ENCODE data around the gene XIRP1. TPM values are rescaled to one million over a fixed set of nuclear protein-coding genes. Genes with fewer than 3 reads are reported as not detected.
A peak's percentile ranks its signal among the peaks of the same experiment; 100 is the strongest.

Gene XIRP1
- total RNA-seq, 1 donor from 2014 or later: not detected

DNA sequence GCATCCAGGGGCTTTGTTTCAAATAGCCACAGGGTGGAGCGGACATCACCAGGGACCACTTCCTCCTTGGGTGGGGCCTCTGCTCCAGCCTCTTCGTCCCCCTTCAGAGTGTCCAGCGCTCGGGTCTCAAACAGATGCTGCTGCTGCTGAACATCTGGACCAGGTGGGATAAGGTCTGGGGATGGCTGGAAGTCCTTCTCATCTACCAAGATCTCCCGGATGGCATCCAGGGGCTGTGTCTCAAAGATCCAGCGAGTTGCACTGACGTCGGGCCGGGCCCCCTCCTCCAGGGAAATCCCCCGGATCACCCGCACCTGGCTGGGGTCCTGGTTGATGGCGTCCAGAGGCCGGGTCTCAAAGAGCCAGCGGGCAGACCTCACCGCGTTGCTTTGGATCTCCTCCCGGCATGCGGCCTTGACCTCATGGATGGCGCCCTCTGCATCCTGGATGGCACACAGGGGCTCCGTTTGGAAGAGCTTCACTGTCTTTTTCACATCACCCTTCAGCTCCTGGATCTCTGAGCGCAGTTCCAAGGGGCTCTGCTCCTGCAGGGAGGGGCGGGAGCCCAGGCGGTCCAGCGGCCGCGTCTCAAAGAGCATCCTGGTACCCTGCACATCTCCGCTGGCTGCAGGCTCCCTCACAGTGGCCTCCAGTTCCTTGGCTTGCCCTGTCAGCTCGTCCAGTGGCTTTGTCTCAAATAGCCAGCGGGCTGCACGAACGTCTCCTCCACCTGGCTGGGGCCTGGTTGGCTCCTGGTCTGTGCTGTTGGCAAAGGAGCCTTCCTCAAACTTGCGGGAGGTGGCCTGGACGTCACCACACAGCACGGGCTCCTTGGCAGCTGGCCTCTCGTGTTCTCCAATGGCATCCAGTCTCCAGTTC is 3.9 kb downstream of the XIRP1 start:
- DNase-seq (ENCODE audit: low read depth, low spot score): no peak
- Mint-ChIP-seq H3K4me1 (peaks cover 7% of the 10 kb centered on the region), H3K4me3 (no peak overlapping the region), H3K36me3 (ENCODE audit: low read depth) (no peaks in the 10 kb centered on the region), H3K9me3 (no peaks in the 10 kb centered on the region), H3K27me3 (ENCODE audit: low read depth) (no peaks in the 10 kb centered on the region), H3K27ac (ENCODE audit: unreplicated experiment) (peak overlapping the region; percentile 57)
- no peak for TF ChIP-seq CTCF (conservative IDR thresholded peaks at IDR 0.05)

DNA sequence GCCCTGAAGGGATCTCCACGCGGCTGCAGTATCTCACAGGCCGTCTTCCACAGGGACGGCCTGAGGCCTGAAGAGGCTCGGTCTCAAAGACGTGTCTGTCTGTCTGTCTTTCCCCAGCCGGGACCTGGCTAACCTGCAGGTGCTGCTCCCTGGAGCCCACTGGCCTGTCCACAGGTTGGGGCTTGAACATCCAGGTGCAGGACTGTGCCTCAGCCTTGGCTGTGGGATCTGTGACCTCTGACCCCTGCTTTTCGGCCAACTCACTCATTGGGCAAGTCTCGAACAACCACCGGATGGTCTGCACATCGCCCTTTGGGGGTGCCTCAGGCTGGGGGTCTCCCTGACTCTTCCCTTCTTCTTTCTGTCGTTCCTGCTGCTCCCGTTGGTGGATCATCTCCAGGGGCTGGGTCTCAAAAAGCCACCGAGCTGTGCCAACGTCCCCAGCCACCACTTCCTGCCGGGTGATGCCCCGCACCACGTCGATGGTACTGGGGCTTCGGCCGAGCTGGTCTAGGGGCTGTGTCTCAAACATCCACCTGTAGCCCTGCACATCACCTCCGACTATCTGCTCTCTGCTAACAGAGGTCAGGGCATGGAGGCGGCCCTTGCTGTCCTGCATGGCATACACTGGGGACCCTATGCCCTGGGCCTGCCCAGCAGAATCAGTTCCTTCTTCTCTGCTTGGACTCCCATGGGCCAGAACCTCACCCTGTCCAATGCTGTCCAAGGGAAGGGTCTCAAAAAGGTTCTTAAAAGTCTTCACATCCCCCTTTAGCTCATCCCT is 4.8 kb downstream of the XIRP1 start:
- Mint-ChIP-seq H3K4me1 (peaks cover 10% of the 10 kb centered on the region), H3K36me3 (ENCODE audit: low read depth) (no peaks in the 10 kb centered on the region), H3K4me3 (no peak overlapping the region), H3K9me3 (no peaks in the 10 kb centered on the region), H3K27me3 (ENCODE audit: low read depth) (no peaks in the 10 kb centered on the region), H3K27ac (ENCODE audit: unreplicated experiment) (peak overlapping the region; percentile 57)
- no peak for TF ChIP-seq CTCF (conservative IDR thresholded peaks at IDR 0.05)
- no peak for DNase-seq (ENCODE audit: low read depth, low spot score)

GRCh38 chr3:39186692-39187151 is 5.7 kb downstream of the XIRP1 start:
- no peak for TF ChIP-seq CTCF (conservative IDR thresholded peaks at IDR 0.05)
- DNase-seq (ENCODE audit: low read depth, low spot score): no peak
- Mint-ChIP-seq H3K4me3 (no peak overlapping the region), H3K4me1 (peaks cover 10% of the 10 kb centered on the region), H3K36me3 (ENCODE audit: low read depth) (no peaks in the 10 kb centered on the region), H3K27me3 (ENCODE audit: low read depth) (no peaks in the 10 kb centered on the region), H3K9me3 (no peaks in the 10 kb centered on the region), H3K27ac (ENCODE audit: unreplicated experiment) (no peak overlapping the region)

DNA sequence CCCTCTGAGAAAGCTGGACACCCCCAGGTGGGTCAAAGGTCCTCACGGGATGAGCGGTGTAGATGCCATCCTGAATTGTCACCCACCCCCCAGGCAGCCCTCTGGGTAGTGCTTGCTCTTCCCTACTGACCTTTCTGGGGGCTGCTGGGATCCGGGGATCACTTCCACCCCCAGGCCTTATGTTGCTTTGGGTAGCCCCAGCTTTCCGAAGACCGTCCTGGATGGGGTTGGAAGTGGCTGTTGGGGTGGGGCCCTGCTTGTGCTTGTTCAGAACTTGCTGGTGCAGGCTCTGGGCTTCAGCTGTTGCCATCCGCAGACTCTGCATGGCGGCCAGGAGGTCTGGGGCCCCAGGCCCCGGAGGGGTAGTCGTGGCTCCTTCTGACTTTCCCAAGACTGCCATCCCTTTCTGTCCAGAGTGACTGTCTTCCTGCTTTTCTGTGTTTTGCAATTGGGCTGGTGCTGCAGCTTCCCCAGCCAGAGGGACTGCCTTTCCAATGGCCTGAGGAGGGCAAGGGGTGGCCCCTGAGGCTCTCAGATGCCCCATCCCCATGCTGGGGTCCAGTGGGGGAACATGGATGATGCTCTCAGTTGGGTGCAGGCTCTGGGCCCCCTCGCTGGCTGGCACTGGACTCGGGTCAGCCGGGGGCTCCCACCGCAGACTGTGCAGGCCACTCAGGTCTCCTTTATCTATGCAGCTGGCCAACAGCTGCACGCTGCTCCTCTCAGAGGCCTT is 6.3 kb downstream of the XIRP1 start:
- H3K9me3 Mint-ChIP-seq: no peaks in the 10 kb centered on the region
- DNase-seq (ENCODE audit: low read depth, low spot score): no peak
- H3K36me3 Mint-ChIP-seq (ENCODE audit: low read depth): no peaks in the 10 kb centered on the region
- H3K4me3 Mint-ChIP-seq: no peak overlapping the region
- no peak for TF ChIP-seq CTCF (conservative IDR thresholded peaks at IDR 0.05)
- H3K27ac Mint-ChIP-seq (ENCODE audit: unreplicated experiment): no peak overlapping the region
- H3K4me1 Mint-ChIP-seq: peaks cover 13% of the 10 kb centered on the region
- no peaks in the 10 kb centered on the region for H3K27me3 Mint-ChIP-seq (ENCODE audit: low read depth)

DNA sequence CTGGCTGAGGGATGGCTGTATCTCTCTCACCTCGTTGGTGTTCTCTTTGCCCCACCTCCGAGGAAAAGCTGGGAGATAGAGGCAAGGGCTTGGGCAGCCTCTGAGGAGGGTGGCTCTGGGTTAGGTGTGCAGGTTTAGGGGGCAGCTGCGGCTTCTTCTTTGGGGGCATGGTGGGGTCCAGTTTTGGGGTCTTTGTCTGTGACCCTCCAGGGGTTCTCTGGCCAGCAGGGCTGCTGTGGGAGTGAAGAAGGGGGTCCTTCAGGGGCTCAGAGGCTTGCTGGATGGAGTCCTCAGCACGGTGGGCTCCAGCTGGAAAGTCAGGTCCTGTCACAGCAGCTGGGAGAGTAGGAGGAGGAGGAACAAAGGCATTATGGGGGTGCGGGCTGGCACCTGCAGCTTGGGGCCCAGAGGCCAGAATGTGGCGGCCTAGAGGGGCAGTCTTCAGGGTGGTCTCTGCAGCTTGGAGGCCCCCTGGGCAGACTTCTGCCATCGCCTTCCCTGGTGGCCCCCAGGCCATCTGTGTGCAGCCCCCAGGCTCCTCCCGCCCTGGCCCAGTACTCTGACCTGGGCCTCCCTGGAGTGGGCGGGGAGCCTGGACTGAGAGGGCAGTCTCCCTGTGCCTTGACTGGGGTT is 7.0 kb downstream of the XIRP1 start:
- no peaks in the 10 kb centered on the region for H3K36me3 Mint-ChIP-seq (ENCODE audit: low read depth)
- H3K9me3 Mint-ChIP-seq: no peaks in the 10 kb centered on the region
- peaks cover 17% of the 10 kb centered on the region for H3K4me1 Mint-ChIP-seq
- H3K4me3 Mint-ChIP-seq: no peak overlapping the region
- peaks cover 2% of the 10 kb centered on the region for H3K27me3 Mint-ChIP-seq (ENCODE audit: low read depth)
- no peak for TF ChIP-seq CTCF (conservative IDR thresholded peaks at IDR 0.05)
- no peak overlapping the region for H3K27ac Mint-ChIP-seq (ENCODE audit: unreplicated experiment)
- DNase-seq (ENCODE audit: low read depth, low spot score): no peak
